Fibroblast of gingiva (primary cell): ENCODE results near the gene PRSS38.

ENCODE experiments used
- DNase-seq: peaks from one replicate; pipeline ENCODE4 v3.0.0-alpha.2; 2011; ENCODE audit warnings: low read depth

Gene PRSS38

GRCh38 chr1:227779021-227779441 lies 36.4 kb upstream of the PRSS38 start:
- DNase-seq = no peak

- no peak for DNase-seq
Observed at GRCh38 chr1:227779685-227780084, 35.8 kb upstream of the PRSS38 start.

GRCh38 chr1:227780101-227781044 lies 35.1 kb upstream of the PRSS38 start:
- no peak for DNase-seq

GRCh38 chr1:227781314-227781930 lies 34.1 kb upstream of the PRSS38 start:
- DNase-seq = no peak

- DNase-seq = no peak
Observed at GRCh38 chr1:227782226-227782625, 33.2 kb upstream of the PRSS38 start.

- DNase-seq = no peak
Observed at GRCh38 chr1:227785094-227785804, 30.2 kb upstream of the PRSS38 start.

GRCh38 chr1:227785805-227786671 lies 29.4 kb upstream of the PRSS38 start:
- DNase-seq = no peak

GRCh38 chr1:227786673-227787512 lies 28.6 kb upstream of the PRSS38 start:
- DNase-seq = no peak

- peak; percentile 93 for DNase-seq
Observed at GRCh38 chr1:227787513-227788270, 27.8 kb upstream of the PRSS38 start.

GRCh38 chr1:227788271-227789083 lies 27.0 kb upstream of the PRSS38 start:
- DNase-seq = no peak

- peak; percentile 41 for DNase-seq
Observed at GRCh38 chr1:227789084-227790033, 26.1 kb upstream of the PRSS38 start.

- no peak for DNase-seq
Observed at GRCh38 chr1:227790034-227790400, 25.5 kb upstream of the PRSS38 start.

GRCh38 chr1:227790868-227791267 lies 24.6 kb upstream of the PRSS38 start:
- DNase-seq = no peak

- no peak for DNase-seq
Observed at GRCh38 chr1:227791425-227792143, 23.9 kb upstream of the PRSS38 start.

GRCh38 chr1:227792216-227793078 lies 23.0 kb upstream of the PRSS38 start:
- DNase-seq = no peak
